ENCODE measurements around the gene PRDX5.

PRDX5 gene

GRCh38 chr11:64291752-64292459 is 26.0 kb upstream of the PRDX5 start:
- peaks cover 9% of the 10 kb centered on the region for H3K4me1 ChIP-seq (ENCODE audit: control insufficient read depth, insufficient read depth, low read length)
- H3K27me3 ChIP-seq (ENCODE audit: control insufficient read depth, insufficient read depth, low read length) = peaks cover 63% of the 10 kb centered on the region
- no peaks in the 10 kb centered on the region for H3K36me3 ChIP-seq (ENCODE audit: insufficient read depth, low read length)
- H3K4me2 ChIP-seq (ENCODE audit: low read length) = peak overlapping the region; percentile 80
- no peaks in the 10 kb centered on the region for H3K9me3 ChIP-seq (replicated peaks; ENCODE audit: low read length)
- peak overlapping the region; percentile 52 for H3K4me3 ChIP-seq (ENCODE audit: low read length)
- H3K9ac ChIP-seq (ENCODE audit: low read depth, low read length) = no peak overlapping the region

DNA sequence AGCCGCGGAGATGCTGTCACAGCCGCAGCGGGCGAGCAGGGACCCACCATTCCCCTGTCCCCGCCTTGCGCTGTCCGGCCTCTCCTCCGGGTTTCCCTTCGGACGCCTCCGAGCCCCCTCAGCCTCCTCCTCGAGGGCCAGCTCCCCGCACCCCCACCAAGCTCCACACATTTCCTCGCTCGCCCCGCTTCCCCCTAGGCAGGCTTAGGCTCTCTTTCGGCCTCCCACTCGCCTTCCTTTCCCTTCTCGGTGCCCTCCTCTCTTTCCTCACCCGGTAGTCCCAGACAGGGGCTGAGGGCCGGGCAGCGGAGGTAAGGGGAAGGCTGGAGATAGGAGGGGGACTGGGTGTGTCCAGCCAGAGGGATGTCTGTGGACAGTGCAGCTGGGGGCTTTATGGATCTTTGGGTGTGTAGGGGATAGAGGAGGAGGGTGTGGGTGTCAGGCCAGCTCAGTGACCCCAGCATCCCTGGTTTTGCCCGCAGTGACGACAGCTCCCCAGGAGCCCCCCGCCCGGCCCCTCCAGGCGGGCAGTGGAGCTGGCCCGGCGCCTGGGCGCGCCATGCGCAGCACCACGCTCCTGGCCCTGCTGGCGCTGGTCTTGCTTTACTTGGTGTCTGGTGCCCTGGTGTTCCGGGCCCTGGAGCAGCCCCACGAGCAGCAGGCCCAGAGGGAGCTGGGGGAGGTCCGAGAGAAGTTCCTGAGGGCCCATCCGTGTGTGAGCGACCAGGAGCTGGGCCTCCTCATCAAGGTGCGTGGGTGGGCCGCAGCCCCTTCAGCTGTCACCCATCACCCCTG is 25.3 kb upstream of the PRDX5 start:
- H3K27me3 ChIP-seq (ENCODE audit: control insufficient read depth, insufficient read depth, low read length) = peaks cover 70% of the 10 kb centered on the region
- H3K4me3 ChIP-seq (ENCODE audit: low read length) = peak overlapping the region; percentile 52
- H3K9me3 ChIP-seq (replicated peaks; ENCODE audit: low read length) = no peaks in the 10 kb centered on the region
- H3K36me3 ChIP-seq (ENCODE audit: insufficient read depth, low read length) = no peaks in the 10 kb centered on the region
- H3K4me2 ChIP-seq (ENCODE audit: low read length) = peak overlapping the region; percentile 80
- H3K4me1 ChIP-seq (ENCODE audit: control insufficient read depth, insufficient read depth, low read length) = peaks cover 9% of the 10 kb centered on the region
- no peak overlapping the region for H3K9ac ChIP-seq (ENCODE audit: low read depth, low read length)

GRCh38 chr11:64294774-64295173 is 23.1 kb upstream of the PRDX5 start:
- peaks cover 13% of the 10 kb centered on the region for H3K4me1 ChIP-seq (ENCODE audit: control insufficient read depth, insufficient read depth, low read length)
- peaks cover 91% of the 10 kb centered on the region for H3K27me3 ChIP-seq (ENCODE audit: control insufficient read depth, insufficient read depth, low read length)
- H3K9me3 ChIP-seq (replicated peaks; ENCODE audit: low read length) = no peaks in the 10 kb centered on the region
- H3K36me3 ChIP-seq (ENCODE audit: insufficient read depth, low read length) = no peaks in the 10 kb centered on the region
- no peak overlapping the region for H3K4me3 ChIP-seq (ENCODE audit: low read length)
- H3K4me2 ChIP-seq (ENCODE audit: low read length) = no peak overlapping the region
- H3K9ac ChIP-seq (ENCODE audit: low read depth, low read length) = no peak overlapping the region

GRCh38 chr11:64295760-64296159 is 22.2 kb upstream of the PRDX5 start:
- Histone ChIP-seq H3K9me3 (replicated peaks; ENCODE audit: low read length) (no peaks in the 10 kb centered on the region), H3K4me1 (ENCODE audit: control insufficient read depth, insufficient read depth, low read length) (peaks cover 23% of the 10 kb centered on the region), H3K27me3 (ENCODE audit: control insufficient read depth, insufficient read depth, low read length) (peaks cover 94% of the 10 kb centered on the region), H3K36me3 (ENCODE audit: insufficient read depth, low read length) (no peaks in the 10 kb centered on the region), H3K4me2 (ENCODE audit: low read length) (no peak overlapping the region), H3K4me3 (ENCODE audit: low read length) (no peak overlapping the region), H3K9ac (ENCODE audit: low read depth, low read length) (no peak overlapping the region)

DNA sequence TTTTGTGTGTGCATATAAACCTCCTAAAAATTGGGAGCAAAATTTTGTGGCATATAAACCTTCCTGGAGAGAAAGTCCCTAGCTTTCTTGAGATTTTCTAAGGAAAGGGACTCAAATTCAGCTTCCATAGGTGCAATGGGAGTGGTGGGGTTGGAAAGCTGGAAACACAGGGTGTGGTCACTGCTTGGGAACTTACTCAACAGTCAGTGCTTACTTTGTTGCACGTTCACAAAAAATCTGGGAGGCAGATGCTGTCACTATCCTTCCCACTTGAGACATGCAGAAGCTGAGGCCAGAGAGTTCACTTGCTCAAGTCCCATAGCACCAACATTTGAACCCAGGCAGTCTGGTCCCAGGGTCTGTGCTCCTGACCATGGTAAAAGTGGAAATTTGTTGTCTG is 21.7 kb upstream of the PRDX5 start:
- H3K36me3 ChIP-seq (ENCODE audit: insufficient read depth, low read length) = no peaks in the 10 kb centered on the region
- no peak overlapping the region for H3K4me3 ChIP-seq (ENCODE audit: low read length)
- peaks cover 91% of the 10 kb centered on the region for H3K27me3 ChIP-seq (ENCODE audit: control insufficient read depth, insufficient read depth, low read length)
- H3K9ac ChIP-seq (ENCODE audit: low read depth, low read length) = no peak overlapping the region
- H3K4me2 ChIP-seq (ENCODE audit: low read length) = no peak overlapping the region
- peaks cover 25% of the 10 kb centered on the region for H3K4me1 ChIP-seq (ENCODE audit: control insufficient read depth, insufficient read depth, low read length)
- H3K9me3 ChIP-seq (replicated peaks; ENCODE audit: low read length) = no peaks in the 10 kb centered on the region

- Histone ChIP-seq H3K9me3 (replicated peaks; ENCODE audit: low read length) (no peaks in the 10 kb centered on the region), H3K9ac (ENCODE audit: low read depth, low read length) (no peak overlapping the region), H3K36me3 (ENCODE audit: insufficient read depth, low read length) (no peaks in the 10 kb centered on the region), H3K4me2 (ENCODE audit: low read length) (no peak overlapping the region), H3K4me3 (ENCODE audit: low read length) (no peak overlapping the region), H3K27me3 (ENCODE audit: control insufficient read depth, insufficient read depth, low read length) (peaks cover 83% of the 10 kb centered on the region), H3K4me1 (ENCODE audit: control insufficient read depth, insufficient read depth, low read length) (peaks cover 20% of the 10 kb centered on the region)
These were observed 20.9 kb upstream of the PRDX5 start for GRCh38 chr11:64296830-64297698.

- H3K4me2 ChIP-seq (ENCODE audit: low read length) = no peak overlapping the region
- no peak overlapping the region for H3K4me3 ChIP-seq (ENCODE audit: low read length)
- no peaks in the 10 kb centered on the region for H3K36me3 ChIP-seq (ENCODE audit: insufficient read depth, low read length)
- peaks cover 16% of the 10 kb centered on the region for H3K4me1 ChIP-seq (ENCODE audit: control insufficient read depth, insufficient read depth, low read length)
- H3K9ac ChIP-seq (ENCODE audit: low read depth, low read length) = no peak overlapping the region
- no peaks in the 10 kb centered on the region for H3K9me3 ChIP-seq (replicated peaks; ENCODE audit: low read length)
- H3K27me3 ChIP-seq (ENCODE audit: control insufficient read depth, insufficient read depth, low read length) = peaks cover 75% of the 10 kb centered on the region
These were observed 20.1 kb upstream of the PRDX5 start for GRCh38 chr11:64297699-64298358.

DNA sequence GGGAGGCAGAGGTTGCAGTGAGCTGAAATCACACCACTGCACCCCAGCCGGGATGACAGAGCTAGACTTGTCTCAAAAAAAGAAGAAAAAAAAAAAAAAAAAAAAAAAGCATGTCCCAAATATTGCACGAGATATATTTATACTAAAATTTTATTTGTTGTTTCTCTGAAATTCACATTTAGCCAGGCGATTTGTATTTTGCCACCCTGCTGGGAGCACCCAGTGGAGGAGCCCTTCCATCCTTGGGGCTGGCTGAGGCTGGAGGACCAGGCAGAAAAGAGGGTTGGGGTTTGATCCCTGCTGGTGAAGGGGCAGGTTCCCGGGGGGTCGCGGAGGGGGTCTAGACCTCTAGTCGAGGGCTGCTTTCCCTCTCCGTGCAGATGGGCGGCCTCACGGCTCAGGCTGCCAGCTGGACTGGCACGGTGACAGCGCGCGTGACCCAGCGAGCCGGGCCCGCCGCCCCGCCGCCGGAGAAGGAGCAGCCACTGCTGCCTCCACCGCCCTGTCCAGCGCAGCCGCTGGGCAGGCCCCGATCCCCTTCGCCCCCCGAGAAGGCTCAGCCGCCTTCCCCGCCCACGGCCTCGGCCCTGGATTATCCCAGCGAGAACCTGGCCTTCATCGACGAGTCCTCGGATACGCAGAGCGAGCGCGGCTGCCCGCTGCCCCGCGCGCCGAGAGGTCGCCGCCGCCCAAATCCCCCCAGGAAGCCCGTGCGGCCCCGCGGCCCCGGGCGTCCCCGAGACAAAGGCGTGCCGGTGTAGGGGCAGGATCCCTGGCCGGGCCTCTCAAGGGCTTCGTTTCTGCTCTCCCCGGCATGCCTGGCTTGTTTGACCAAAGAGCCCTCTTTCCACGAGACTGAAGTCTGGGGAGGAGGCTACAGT is 18.7 kb upstream of the PRDX5 start:
- H3K4me2 ChIP-seq (ENCODE audit: low read length) = peak overlapping the region; percentile 79
- H3K9me3 ChIP-seq (replicated peaks; ENCODE audit: low read length) = no peaks in the 10 kb centered on the region
- no peaks in the 10 kb centered on the region for H3K36me3 ChIP-seq (ENCODE audit: insufficient read depth, low read length)
- peak overlapping the region; percentile 59 for H3K4me3 ChIP-seq (ENCODE audit: low read length)
- H3K27me3 ChIP-seq (ENCODE audit: control insufficient read depth, insufficient read depth, low read length) = peaks cover 63% of the 10 kb centered on the region
- H3K9ac ChIP-seq (ENCODE audit: low read depth, low read length) = peak overlapping the region; percentile 38
- H3K4me1 ChIP-seq (ENCODE audit: control insufficient read depth, insufficient read depth, low read length) = peaks cover 20% of the 10 kb centered on the region

DNA sequence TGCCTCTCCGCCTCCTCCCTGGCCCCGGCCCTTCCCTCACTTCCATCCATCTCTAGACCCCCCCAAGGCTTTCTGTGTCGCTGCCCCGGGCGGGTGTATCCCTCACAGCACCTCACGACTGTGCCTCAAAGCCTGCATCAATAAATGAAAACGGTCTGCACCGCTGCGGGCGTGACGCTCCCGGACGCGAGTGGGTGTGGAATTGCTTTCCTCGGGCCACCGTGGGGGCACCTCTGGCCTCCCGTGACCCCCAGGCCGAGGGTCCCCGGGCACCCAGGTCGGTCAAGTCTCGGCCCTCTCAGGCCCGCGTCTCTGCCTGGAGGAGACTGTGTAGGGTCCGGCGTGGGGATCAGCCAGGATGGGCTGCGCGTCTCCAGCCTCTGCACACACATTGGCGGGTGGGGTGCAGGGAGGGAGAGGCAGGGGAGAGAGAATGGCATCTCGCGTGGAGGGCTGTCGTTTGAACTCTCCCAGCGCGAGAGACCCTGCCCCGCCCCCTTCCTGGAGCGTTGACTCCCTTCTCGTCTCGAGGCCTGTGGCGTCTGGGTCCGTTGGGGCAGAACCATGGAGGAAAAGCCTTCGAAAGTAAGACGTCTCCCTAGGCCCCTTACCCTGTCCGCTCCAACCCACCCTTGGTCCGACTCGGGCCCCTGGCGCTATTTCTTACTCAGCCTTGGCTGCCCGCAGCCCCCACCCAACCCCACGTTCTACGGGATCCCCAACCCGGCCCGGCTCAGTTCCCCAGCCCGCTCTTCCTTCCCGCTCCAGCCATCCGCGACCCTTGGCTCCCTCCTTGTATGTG is 17.9 kb upstream of the PRDX5 start, which contains the start of gene CATSPERZ:
Gene CATSPERZ (plus strand): TSS at position 512 of the 802 bp plus-strand sequence. CDS start 53 bp downstream, at position 565.
- peaks cover 21% of the 10 kb centered on the region for H3K4me1 ChIP-seq (ENCODE audit: control insufficient read depth, insufficient read depth, low read length)
- H3K27me3 ChIP-seq (ENCODE audit: control insufficient read depth, insufficient read depth, low read length) = peaks cover 58% of the 10 kb centered on the region
- H3K4me3 ChIP-seq (ENCODE audit: low read length) = peak within 1 kb of the TSS; percentile 59
- H3K9ac ChIP-seq (ENCODE audit: low read depth, low read length) = peak within 1 kb of the TSS; percentile 38
- H3K36me3 ChIP-seq (ENCODE audit: insufficient read depth, low read length) = no peaks in the 10 kb centered on the region
- H3K4me2 ChIP-seq (ENCODE audit: low read length) = peak within 1 kb of the TSS; percentile 79
- H3K9me3 ChIP-seq (replicated peaks; ENCODE audit: low read length) = no peaks in the 10 kb centered on the region
